ENCODE data around the gene TTC24. TPM values are rescaled to one million over a fixed set of nuclear protein-coding genes. Genes with fewer than 3 reads are reported as not detected.

The TTC24 gene
- total and polyA plus RNA-seq, 8 donors, result not detected

GRCh38 chr1:156537027-156537426, 42.5 kb upstream of the TTC24 start:
- FAIRE-seq (no peak), DNase-seq (peak in 1 of 6 donors; percentile 11), ATAC-seq (no peak)
- H3K4me3 ChIP-seq, result no peak overlapping the region
- H3K36me3 ChIP-seq, result no peaks in the 10 kb centered on the region
- intact Hi-C loops (cut with DNase I), result no loop called here
- no peak overlapping the region for H3K27ac ChIP-seq
- no peaks in the 10 kb centered on the region for H3K4me1 ChIP-seq
- TF ChIP-seq, protein P1, sequence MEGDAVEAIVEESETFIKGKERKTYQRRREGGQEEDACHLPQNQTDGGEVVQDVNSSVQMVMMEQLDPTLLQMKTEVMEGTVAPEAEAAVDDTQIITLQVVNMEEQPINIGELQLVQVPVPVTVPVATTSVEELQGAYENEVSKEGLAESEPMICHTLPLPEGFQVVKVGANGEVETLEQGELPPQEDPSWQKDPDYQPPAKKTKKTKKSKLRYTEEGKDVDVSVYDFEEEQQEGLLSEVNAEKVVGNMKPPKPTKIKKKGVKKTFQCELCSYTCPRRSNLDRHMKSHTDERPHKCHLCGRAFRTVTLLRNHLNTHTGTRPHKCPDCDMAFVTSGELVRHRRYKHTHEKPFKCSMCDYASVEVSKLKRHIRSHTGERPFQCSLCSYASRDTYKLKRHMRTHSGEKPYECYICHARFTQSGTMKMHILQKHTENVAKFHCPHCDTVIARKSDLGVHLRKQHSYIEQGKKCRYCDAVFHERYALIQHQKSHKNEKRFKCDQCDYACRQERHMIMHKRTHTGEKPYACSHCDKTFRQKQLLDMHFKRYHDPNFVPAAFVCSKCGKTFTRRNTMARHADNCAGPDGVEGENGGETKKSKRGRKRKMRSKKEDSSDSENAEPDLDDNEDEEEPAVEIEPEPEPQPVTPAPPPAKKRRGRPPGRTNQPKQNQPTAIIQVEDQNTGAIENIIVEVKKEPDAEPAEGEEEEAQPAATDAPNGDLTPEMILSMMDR (IDR thresholded peaks at IDR 0.05), result no peak
- 91 to 92% methylated on average over 9 of the region's 9 CpGs for WGBS, 2 donors
- no peaks in the 10 kb centered on the region for H3K27me3 ChIP-seq
- no peaks in the 10 kb centered on the region for H3K9me3 ChIP-seq

DNA sequence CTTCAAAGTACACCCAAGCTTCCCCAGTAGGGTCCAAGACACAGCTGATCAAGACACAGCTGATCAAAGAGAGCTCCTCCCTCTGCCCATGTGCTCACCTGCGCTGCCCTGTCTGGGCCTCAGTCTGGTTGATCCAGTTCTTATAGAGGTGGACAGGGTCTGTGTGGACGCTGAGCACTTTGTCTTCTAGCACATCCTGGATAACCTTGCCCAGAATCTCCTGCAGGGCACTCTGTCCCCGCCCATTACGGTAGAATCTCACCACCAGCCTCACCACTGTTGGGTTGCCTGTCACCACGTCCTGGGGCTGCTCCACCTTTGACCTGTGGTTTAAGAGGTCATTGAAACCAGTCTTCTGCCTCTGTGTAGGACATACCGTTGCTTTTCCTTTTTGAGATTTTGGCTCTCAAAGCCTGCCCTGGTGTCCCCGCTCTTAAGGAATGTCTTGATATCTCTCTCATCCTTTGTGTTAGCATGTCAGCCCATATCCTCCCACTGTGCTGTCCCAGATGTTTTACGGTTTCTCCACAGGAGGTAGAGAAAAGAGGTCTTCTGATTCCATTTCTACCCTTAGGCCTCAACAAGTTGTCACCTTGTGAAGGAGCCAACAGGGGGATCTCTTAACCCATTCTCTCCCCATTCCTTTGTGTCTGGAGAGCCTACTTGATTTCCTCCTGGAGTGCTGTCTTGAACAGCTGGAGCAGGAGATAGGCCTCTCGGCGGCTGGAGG, 40.6 kb upstream of the TTC24 start:
- H3K27me3 ChIP-seq, result no peaks in the 10 kb centered on the region
- ATAC-seq, result no peak
- peak in 1 of 6 donors; percentile 24 for DNase-seq
- H3K36me3 ChIP-seq, result no peaks in the 10 kb centered on the region
- no peak overlapping the region for H3K27ac ChIP-seq
- intact Hi-C loops (cut with DNase I), result no loop called here
- TF ChIP-seq, protein P1 (IDR thresholded peaks at IDR 0.05), result no peak
- no peaks in the 10 kb centered on the region for H3K9me3 ChIP-seq
- WGBS, 2 donors, result 91 to 93% methylated on average over 10 of the region's 10 CpGs
- no peaks in the 10 kb centered on the region for H3K4me1 ChIP-seq
- FAIRE-seq, result no peak
- H3K4me3 ChIP-seq, result no peak overlapping the region

DNA sequence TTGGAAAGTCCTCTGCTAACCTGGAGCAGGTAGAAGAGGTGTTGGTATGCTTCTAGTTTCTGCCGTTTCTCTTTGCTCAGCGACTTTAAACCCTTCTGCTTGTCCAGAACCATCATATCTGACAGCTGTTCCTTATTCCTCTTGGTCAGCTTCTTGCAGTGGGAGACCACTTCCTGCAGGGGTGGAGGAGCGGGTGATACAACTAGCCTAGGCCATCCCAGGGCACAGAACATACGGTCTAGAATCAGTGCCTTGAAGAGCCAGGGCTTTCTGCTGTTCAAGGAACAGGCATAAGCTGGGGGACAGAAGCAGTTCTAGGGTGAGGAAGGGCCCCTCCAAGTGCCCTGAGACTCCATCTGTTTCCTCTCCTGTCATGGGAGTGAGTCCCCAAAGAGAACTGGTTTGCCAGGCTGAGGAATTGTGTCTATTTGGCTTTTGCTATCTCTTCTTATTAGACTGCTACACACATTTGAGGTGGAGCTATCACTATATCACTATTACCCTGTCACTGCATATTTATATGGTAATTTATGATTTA, 39.6 kb upstream of the TTC24 start:
- H3K9me3 ChIP-seq, result no peaks in the 10 kb centered on the region
- FAIRE-seq (no peak), DNase-seq (peak in 1 of 6 donors; percentile 21), ATAC-seq (peak in 2 of 4 donors; percentile 35 to 48)
- 88 to 94% methylated on average over 4 of the region's 4 CpGs for WGBS, 2 donors
- no peak overlapping the region for H3K27ac ChIP-seq
- no peak overlapping the region for H3K4me3 ChIP-seq
- intact Hi-C loops (cut with DNase I), result no loop called here
- H3K27me3 ChIP-seq, result no peaks in the 10 kb centered on the region
- no peaks in the 10 kb centered on the region for H3K36me3 ChIP-seq
- H3K4me1 ChIP-seq, result no peaks in the 10 kb centered on the region
- TF ChIP-seq, protein P1 (IDR thresholded peaks at IDR 0.05), result no peak

DNA sequence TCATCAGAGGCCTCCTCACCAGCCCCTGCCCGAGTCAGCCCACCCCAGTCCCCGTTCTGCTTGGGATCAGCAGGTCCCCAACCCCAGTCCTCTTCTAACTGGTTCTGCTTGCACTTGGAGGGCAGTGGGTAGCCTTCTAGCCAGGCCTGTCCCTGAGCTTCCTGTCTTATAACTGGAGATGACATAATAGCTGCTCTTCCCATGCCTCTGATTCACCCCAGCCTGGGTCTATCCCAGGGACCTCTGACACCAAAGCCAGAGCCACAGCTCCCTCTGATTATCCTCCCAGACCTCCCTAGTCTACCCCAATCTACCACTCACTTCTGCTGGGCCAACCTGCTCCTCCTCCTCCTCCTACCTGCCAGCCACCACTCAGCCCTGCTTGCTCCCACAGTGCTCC, 38.6 kb upstream of the TTC24 start:
- DNase-seq (peak in 1 of 6 donors; percentile 28), FAIRE-seq (no peak), ATAC-seq (peak in 2 of 4 donors; percentile 51 to 74)
- Histone ChIP-seq H3K4me3 (no peak overlapping the region), H3K36me3 (no peaks in the 10 kb centered on the region), H3K27ac (no peak overlapping the region), H3K27me3 (no peaks in the 10 kb centered on the region), H3K9me3 (no peaks in the 10 kb centered on the region), H3K4me1 (no peaks in the 10 kb centered on the region)
- intact Hi-C loops (cut with DNase I), result no loop called here
- TF ChIP-seq, protein P1 (IDR thresholded peaks at IDR 0.05), result no peak
- 85 to 100% methylated on average over 2 of the region's 2 CpGs for WGBS, 2 donors

DNA sequence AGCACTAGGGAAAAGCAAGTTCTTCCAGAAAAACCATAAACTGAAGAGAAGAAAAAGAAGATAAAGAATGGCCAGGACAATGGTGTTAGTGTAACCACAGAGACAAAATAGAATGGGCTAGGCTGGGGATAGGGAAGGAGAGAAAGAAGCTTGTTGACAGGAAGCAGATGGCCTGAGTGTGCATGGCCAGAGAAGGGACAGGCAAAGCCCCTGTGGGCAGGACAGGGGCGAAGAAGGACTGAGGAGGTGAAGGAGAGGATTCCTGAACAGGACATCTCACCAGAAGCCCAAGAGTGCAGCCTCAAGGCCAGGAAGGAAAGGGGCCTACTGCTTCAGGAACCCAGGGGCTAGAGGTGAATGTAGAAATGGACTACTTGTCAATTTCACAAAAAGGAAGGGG, 36.5 kb upstream of the TTC24 start:
- 83 to 85% methylated on average over 1 of the region's 1 CpG for WGBS, 2 donors
- intact Hi-C loops (cut with DNase I), result no loop called here
- TF ChIP-seq, protein P1 (IDR thresholded peaks at IDR 0.05), result no peak
- no peak for FAIRE-seq
- no peak for ATAC-seq
- Histone ChIP-seq H3K9me3 (no peaks in the 10 kb centered on the region), H3K4me3 (no peak overlapping the region), H3K27ac (no peak overlapping the region), H3K36me3 (no peaks in the 10 kb centered on the region), H3K27me3 (no peaks in the 10 kb centered on the region), H3K4me1 (no peaks in the 10 kb centered on the region)
- peak in 1 of 6 donors; percentile 9 for DNase-seq

Data from pancreas (tissue), 10 donors.